Gastroesophageal sphincter (tissue), 3 donors: Measurements from ENCODE around the gene VANGL1.

Source experiments
- EP300 ChIP-seq: sonication (generic); formaldehyde crosslinking; IDR thresholded peaks from one replicate; pipeline ENCODE4 v1.6.1; 2017; ENCODE audit warnings: antibody characterized with exemption, mild to moderate bottlenecking
- POLR2AphosphoS5 ChIP-seq: sonication (generic); formaldehyde crosslinking; IDR thresholded peaks from one replicate; pipeline ENCODE4 v1.6.1; 2017; ENCODE audit warnings: antibody characterized with exemption
- TF ChIP-seq, protein P1 (sequence below), 4 experiments: fragments of 200-600 bp in 2 of 4; fragments of 450-650 bp in 2 of 4; sonication (generic) in 1 of 4; IDR thresholded peaks; one replicate each; pipeline ENCODE4 v1.5.1; 2017 to 2019; ENCODE audit warnings: antibody characterized with exemption in 4 of 4, mild to moderate bottlenecking in 2 of 4, moderate library complexity in 2 of 4

DNA sequence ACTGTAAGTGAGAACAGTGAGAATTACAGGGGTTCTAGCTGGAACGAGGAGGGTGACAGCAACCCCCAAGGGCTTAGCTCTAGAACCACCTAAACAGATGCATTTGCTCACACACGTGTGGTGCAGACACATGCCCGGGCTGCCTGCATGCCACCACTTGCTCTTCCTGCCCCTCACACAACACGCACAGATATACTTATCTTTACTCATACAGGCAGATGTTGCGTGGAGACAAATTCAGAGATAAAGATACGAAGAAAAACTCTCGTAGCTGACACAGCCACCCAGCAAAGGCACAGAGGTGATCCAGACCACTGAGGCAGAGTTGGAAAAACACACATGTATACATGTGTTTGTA, 13.5 kb downstream of the VANGL1 start:
- no peak for TF ChIP-seq EP300
- TF ChIP-seq, protein P1, sequence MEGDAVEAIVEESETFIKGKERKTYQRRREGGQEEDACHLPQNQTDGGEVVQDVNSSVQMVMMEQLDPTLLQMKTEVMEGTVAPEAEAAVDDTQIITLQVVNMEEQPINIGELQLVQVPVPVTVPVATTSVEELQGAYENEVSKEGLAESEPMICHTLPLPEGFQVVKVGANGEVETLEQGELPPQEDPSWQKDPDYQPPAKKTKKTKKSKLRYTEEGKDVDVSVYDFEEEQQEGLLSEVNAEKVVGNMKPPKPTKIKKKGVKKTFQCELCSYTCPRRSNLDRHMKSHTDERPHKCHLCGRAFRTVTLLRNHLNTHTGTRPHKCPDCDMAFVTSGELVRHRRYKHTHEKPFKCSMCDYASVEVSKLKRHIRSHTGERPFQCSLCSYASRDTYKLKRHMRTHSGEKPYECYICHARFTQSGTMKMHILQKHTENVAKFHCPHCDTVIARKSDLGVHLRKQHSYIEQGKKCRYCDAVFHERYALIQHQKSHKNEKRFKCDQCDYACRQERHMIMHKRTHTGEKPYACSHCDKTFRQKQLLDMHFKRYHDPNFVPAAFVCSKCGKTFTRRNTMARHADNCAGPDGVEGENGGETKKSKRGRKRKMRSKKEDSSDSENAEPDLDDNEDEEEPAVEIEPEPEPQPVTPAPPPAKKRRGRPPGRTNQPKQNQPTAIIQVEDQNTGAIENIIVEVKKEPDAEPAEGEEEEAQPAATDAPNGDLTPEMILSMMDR (IDR thresholded peaks at IDR 0.05) = no peak
- no peak for TF ChIP-seq POLR2AphosphoS5
